GM18517 (cell line): ENCODE measurements around the gene MAP1B.
A peak's percentile ranks its signal among the peaks of the same experiment; 100 is the strongest.
"Not testable (repeated sequence)": the region's sequence is repeated elsewhere in the genome, so short reads cannot be mapped to it uniquely, and the experiment has no call there.

Experiments used
- ATAC-seq: cut with Tn5 transposase; IDR thresholded peaks from one replicate; pipeline ENCODE4 v1.9.1; 2021; ENCODE audit warnings: mild to moderate bottlenecking, moderate library complexity; ENCODE audit not compliant: unreplicated experiment

The MAP1B gene

DNA sequence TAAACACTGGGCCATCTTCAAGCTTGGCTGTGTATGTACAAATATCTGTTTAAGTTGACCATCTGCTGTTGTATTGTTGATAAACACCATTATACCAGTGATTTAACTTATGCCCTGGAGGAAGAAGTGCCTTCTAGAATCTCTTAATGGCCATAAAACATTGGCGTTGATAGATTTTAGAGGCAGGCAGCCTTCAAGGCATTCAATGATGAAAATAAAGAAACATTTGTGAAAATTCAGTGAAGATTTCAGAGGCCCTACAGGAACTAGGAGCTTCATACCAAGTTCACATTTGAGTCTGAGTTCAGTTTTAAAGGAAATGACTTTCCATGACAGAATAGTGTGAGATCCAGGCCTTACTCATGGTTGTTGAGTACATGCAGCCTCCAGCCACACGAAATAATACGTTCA, 52.2 kb downstream of the MAP1B start:
- ATAC-seq = no peak

DNA sequence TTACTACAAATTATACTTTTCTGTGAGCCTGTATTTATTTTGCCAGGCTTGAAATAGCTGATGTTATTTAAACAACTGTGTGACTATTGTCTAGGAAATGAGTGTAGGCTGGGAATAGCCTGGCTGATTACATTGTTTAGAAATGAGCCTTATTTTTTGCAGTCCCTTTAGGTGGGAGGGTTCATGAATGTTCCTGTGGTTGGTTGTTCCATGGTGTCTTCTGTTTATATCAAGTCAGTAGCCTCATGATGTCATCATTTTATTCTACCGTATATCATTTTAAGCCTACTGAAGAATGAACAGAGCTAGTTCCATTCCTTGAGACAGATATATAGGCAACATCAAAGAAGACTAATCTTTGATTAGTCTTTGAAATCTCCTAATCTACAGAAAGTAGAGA, 53.1 kb downstream of the MAP1B start:
- ATAC-seq = no peak

DNA sequence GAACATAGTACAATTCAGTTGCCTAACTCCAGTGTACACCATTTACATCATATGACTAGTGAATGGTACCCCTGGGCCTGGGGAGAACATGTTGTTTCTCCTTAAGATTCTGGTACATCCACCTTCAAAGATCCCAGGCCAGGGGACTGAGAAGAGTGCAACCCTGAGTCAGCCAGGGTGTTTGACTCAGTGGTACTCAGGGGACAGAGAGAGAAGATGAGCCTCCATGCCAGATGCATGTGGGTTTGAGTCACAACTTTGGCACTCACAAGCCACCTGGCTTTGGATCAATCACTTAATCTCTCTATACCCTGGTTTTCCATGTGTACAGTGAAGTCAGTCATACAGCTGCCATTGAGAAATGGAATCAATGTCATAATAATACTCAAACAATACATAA, 53.7 kb downstream of the MAP1B start:
- no peak for ATAC-seq

DNA sequence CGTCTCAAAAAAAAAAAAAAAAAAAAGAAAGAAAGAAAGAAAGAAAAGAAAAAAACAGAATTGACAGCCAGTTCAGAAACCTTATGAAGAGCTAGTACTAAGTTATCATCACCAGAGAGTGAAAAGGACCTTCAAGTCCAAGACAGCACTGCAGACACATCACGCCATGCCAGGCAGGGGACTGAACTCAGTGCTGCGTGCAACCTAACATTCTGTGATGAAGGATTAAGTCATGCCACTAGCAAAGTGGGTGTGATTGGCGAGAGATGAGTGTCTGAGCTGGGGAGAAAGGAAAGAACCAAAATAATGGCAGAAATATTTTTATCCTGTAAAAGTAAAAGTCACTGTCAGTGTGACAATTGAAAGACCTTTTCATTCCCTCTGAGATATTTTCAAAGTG, 54.7 kb downstream of the MAP1B start:
- ATAC-seq = no peak

DNA sequence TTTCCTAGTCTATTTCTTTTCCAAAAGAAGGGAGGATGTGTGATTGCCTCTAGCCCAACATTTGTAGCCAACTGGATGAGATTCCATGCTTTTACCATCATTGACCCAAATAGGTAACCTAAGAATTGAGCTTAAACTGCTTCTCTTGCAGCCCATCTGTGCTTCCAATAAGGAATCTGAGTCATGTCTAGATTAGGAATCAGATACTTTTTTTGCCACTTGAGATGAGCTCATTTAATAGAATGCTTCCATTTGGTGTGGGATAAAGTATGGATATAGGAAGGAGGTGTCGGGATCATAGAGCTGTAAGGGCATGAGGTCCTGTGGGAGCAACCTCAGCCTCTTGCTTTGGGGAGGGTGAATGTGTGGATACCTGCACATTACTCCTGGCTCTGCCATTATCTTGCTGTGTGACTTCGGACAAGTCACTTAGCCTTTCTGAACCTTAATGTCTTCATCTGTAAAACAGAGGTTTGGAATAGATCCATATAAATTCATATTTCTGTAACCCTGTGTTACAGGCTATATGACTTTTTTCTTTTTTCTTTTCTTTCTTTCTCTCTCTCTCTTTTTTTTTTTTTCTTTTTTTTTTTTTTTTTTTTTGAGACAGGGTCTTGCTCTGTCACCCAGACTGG, 56.2 kb downstream of the MAP1B start:
- no peak for ATAC-seq

DNA sequence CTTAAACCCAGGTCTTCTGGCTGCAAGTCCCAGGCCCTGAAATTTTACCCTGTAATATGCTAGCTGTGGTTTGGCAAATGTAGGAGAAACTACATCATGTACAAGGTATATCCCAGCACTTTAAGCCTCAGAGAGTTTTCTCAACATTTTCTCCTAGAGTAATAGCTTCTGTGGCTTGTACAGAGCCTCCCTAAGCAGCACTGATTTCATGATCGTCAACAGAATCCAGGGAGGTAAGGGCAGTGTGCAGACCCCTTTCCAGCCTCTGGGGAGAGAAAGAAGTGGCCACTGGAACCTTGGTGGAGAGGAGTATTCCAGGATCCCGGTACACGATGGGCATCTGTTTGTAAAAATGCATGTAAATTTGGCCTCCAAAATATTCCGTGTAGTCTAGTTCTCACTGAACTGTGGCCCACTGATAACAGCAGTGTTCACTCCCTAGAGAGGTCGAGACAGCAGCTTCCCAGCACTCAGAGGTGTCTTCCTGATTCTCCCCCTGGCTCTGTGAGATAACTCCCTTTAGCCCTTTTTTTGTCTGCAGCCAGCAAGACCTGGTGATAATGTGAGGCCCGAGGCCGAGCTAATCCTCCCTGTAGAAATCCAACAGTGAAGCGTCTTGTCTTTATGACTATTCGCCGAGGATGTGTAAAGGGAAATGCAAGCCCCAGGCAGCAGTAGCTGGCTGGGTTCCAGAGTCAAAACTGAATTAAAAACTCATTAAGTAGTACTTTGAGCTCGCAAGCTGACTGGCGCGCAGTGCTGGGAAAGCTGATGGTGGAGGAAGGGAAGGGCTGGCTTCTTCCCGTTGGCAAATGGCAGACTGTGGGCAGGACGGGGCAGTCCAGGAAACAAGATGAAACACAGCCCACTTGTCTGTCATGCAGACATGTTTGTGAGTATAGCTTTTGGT, 59.0 kb downstream of the MAP1B start:
- ATAC-seq = no peak

DNA sequence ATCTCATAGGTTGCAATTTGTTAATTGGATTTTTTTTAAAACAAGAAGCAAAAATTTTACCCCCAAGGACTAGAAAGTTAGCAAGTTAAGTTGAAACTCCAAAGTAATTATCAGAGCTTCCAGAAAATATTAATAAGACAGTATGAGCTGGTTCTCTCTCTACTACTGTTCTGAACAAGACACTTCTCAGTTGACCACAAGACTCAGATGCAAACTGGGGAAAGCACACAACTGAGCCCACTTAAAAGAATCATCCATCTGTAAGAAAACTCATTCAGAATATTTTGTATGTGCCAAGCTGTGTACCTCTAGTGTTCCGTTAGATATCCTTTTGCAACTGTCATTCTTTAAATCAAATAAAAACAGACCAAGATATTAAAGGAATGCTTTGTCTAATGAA, 60.0 kb downstream of the MAP1B start:
- no peak for ATAC-seq

DNA sequence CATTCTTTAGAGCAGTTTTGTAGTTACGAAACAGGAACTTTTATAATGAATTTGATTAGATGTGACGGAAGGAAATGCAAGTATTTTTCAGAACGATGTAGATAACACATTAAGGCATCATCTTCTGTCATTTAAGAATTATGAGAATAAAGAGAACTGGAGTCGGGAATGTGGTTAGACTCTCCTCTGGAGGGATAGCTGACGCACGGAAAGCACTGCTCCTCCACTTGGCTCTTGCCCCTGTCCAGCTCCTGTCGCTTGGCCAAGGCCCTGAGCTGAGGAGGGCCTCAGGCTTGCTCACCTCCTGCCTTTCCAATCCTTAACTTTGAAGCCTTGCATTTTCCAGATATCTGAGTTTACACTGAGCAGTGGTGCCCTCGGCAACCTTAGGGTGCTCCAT, 60.5 kb downstream of the MAP1B start:
- ATAC-seq = no peak

DNA sequence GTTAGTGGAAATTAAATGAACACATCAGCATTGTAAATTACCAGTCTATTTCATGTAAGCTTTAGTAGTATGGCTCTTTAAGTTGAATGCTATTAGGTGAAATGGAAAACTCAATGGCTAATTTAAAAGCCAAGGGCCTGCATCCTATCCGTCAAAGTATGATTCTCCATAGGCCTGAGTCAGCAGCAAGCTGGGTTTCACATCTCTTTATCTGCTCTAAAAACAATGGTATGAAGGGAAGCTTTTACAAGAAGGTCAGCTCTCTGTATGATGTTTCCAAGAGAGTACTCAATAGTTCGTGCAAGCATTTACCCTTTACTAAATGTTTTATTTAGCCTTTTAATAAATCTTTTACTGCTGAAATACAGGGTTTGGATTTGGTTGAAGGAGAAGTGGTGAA, 62.8 kb downstream of the MAP1B start:
- no peak for ATAC-seq

DNA sequence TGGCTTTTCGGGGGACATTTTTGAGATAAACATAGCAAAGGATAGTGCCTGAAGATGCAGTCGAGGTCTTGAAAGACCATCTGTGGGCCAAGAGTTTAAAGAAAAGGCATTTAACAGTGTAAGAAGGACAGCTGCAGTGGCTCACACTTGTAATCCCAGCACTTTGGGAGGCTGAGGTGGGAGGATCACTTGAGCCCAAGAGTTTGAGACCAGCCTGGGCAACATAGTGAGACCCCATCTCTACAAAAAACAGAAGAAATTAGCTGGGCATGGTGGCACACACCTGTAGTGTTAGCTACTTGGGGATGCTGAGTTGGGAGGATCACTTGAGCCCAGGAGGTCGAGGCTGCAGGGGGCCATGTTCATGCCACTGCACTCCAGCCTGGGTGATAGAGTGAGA, 63.9 kb downstream of the MAP1B start:
- not testable (repeated sequence) for ATAC-seq

DNA sequence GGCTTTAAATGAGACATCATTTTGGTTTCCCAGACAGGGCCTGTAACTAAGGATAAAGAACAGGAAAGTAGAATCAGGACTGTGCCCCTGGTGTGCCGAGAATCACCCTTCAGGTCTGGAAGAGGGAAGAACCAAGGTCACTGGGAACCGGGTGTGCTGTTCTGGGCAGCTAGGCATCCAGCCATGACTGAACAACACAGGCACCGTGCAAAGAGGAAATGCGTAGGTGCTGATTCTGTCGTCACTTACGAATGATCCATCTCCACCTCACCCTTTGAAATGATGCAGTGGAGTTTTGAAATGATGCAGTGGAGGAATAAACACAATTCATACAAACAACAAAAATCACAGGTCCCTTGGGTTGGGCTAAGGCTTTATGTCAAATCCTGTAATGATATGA, 64.4 kb downstream of the MAP1B start:
- ATAC-seq = peak; percentile 61

DNA sequence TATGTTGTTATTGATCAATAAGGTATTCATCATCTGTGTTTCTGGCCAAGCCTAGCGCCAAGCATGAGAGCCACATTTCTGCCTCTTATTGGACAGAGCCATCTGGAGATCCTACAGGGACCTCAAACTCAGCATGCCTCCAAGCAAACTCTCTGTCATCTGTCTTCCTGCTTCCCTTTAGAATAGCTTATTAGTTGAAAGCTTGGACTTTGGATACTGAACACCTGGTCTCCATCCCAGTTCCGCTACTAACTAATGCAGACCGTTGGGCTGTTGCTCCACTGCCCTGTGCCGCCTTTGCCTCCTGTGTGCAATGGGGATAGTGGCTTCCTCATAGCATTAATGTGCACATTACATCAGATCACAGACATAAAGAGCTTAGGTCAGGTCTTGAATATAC, 65.5 kb downstream of the MAP1B start:
- ATAC-seq = no peak

DNA sequence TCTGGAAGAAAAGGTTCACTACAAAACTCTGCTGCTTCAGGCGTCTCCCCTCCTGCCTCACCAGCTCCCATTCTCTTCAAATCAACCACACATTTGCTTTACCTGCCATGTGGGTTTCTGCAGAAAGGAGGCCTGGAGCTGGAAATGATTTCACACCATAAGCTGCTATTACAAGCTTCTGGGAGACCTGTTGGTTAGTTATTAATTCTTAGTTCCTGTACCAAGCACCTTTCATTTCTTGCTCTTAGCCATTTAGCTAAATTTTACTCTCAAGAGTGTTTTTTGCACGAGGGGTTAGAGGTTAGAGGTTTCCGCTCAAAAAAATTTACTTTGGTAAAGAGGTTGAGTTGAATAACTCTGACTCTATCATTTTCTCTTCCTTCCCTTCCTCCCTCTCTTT, 70.3 kb downstream of the MAP1B start:
- no peak for ATAC-seq

DNA sequence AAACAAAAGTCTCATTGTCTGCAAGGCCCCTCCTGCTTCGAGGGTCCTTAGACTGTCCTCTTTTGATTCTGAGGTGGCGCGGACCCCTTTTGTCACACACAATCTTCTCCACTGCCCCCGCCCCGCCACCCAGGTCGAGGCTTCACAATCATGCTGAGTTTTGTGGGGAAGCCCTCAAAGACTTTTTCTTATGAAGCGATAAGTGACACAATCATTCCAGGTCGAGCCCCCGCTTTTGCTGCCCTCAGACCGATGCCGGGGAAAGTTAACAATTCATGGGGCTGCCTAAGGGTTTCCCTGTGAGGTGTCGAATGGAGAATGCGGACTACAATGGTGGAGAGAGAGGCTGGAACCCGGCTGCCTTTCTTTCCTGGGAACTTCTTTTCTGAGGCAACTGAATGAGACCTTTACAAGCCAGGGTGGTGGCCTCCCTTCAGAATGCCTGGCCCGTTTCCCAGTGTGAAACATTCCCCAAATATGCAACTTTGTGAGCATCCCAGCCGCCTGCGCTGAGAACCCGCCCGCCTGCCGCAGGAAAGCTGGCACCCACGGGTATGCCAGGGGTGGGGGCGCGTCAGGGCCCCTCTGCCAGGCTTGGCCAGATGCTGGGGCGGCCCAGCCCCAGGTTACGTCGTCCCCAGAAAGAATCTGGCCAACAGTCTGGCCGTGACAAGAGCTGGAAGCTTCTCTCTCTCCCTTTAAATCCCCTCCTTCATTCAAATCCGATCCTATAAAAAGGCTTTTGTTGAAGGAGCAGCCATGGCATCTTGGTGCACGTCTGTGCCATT, 71.9 kb downstream of the MAP1B start:
- ATAC-seq = no peak

DNA sequence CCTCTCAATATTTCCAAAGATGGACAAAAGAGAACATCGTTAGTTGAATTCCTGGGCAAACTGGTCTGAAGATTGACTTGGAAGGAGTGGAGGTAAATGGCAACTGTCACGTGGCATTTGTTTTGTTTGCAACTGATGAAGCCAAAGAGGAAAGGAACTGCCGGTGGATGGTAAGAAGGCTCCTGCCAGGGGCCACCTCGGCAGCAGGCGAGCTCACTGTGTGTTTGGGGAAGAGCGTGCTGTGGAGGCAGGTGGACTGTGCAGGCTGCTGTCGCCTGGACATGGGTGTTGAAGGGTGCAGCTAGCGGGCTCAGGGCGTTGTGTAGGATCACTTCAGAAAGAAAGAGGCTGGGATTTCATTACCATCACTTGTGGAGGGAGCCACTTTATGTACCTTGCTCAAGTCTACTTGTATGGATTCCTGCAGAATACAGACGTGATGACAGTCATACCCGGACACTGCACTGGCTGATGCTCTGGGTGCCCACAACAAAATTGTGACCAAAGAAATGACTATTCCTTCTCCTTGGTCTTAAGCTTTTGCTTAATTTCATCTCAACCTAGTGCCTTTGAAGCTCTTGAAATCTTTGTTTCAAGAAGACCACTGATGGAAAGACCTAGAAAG, 72.7 kb downstream of the MAP1B start:
- ATAC-seq = no peak

DNA sequence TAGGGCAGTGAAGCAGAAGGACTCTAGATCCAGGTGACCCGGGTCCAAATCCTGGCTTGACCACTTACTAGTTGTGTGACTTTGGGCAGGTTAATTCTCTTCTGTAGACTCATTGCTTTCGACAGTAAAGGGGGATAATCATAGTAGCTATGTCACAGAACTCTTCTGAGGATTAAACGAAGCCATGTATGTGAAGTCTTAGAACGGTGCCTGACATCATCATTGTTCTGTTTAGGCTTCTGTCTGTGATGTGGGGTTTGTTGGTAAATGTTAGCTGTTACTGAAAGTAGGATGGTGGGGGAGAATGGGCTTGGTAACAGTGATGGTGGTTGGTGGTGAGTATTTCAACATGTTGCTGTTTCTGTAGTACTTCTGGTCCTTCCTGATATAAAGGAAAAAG, 73.7 kb downstream of the MAP1B start:
- ATAC-seq = no peak

DNA sequence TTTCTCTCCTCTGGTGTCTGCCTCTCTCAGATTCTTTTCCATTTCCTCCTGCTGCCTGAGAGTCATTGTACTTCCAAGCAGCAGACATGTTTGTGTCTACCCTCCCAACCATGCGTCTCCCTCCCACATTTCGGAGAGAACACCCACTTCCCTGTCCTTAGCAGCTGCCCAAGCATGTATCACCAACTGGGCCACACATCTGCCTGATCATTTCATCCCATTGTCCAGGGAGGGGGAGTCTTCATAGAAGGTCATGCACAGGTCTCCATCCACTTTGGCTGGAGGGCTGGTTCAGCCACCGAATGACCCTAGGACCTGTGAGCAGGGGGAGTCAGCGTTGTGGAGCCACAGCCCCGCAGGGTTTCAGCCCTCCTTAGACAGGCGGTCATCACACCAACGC, 75.4 kb downstream of the MAP1B start:
- ATAC-seq = no peak

DNA sequence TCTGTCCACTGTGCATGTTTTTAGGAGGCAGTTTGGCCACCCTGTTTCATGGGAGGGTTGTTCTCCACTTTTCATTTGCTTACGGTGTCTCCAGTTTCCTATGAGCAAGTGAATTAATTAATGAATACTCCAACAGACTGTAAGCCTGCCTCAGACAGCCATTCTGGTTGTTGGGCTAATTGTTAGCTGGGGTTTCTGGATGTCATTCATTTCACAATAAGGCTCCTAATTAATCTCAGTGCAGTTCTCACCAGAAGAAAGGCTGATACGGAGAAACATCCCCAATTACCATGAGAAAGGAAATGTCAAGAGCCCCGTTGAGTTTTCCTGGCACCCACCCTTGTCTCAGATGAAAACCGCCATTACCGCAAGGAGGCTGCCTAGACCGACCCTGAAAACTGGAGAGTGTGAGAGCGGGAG, 75.8 kb downstream of the MAP1B start:
- ATAC-seq = no peak

DNA sequence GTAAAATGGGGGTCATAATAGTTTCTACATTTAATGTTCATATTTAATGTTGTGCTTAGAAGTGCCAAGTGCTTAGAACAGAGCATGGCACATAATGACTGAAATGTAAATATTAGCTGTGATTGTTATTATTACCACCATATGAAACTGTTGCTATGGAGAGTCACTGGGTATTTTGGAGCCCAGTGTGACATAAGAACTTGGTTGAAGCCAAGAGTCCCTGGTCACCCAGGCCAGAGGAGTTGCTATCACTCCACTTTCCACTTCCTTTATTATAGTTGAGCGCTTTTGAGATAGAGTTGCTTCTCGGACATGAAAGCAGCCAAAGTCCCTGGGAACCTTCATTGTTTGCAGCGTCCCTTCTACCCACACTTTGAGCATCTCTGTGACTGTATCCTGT, 77.1 kb downstream of the MAP1B start:
- ATAC-seq = no peak

DNA sequence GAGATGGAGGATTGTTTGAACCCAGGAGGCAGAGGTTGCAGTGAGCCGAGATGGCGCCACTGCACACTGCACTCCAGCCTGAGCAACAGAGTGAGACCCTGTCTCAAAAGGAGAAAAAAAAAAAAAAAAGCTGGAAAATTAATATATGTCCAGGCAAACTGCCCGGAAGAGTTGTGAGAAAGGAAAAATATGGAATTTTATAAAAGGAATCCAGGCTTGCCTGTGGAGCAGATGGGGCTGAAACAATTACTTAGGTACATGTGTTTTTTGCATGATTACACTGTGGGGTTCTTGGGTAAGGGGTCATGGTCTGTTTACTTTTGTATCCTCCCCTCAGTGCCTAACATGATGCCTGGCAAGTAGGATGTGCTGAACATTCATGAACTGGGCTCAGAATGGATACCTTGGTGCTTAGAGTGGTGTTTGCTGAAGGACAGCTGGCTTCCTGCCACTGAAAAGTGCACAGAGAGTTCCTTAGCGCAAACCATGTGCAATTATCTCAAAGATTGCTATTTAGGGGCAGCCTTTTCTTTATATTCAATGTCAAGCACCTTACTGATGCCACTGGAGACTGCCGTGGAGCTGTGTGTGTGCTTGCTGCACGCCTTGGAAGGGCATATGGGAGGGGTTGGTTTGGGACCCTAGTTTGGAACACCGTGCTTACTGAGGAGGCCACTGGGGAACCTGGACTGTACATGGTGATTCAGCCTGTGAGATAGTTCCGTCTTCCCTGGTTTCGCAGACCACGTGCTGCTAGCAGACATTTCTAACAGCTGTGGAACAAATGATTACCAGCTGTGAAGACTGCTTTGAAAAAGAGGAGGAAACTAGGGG, 78.4 kb downstream of the MAP1B start:
- ATAC-seq = no peak
